AG09309 (cell line): ENCODE results near the gene IGF1R.

Experiments used
- DNase-seq: peaks from one replicate; pipeline ENCODE4 v3.0.0-alpha.2; 2010; ENCODE audit warnings: low read depth
- H3K4me3 ChIP-seq: 2 replicates; pipeline ENCODE4 v1.5.1; 2011; ENCODE audit warnings: mild to moderate bottlenecking, low read depth, low read length, moderate library complexity; ENCODE audit not compliant: control insufficient read depth
- TF ChIP-seq, protein P1 (sequence below): IDR thresholded peaks from 2 replicates; pipeline ENCODE4 v1.5.1; 2011; ENCODE audit warnings: mild to moderate bottlenecking, low read depth, low read length, inconsistent platforms; ENCODE audit not compliant: insufficient read depth, control insufficient read depth; ENCODE audit errors: missing control alignments

The IGF1R gene

DNA sequence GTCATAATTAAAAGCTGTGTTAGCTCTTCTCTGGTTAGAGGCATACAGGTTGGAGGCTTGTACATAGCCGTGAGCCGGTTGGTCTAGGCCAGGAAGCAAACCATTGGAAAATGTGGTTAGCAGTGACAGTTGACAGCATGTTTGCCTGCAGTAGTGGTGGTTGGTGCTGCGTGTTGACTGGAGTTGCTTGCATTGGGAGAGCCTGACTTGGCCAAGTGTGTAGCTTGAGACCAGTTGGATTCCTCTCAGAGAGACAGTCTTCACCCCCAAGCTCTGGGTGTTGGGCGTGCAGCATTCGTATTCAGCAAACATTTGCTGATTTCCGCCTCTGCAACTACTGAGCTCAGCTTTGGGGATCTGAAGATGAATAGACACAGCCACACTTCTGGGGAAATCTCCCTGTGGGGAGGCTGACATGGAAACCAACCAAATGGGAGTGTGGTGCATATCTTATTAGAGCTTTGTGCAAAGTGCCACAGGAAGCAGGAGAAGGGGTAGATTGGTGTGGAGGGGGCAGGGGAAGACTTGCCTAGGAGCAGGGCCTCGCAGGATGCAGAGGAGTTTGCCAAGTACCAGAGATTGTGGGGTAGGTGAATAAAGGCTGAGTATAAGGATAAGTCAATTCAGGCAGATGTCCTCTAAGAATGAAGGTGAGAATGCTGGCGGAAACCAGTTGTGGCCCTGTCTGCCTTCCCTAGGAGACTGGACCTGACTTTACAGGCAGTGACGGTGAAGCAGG lies 83.5 kb downstream of the IGF1R start:
- no peak overlapping the region for H3K4me3 ChIP-seq
- TF ChIP-seq, protein P1, sequence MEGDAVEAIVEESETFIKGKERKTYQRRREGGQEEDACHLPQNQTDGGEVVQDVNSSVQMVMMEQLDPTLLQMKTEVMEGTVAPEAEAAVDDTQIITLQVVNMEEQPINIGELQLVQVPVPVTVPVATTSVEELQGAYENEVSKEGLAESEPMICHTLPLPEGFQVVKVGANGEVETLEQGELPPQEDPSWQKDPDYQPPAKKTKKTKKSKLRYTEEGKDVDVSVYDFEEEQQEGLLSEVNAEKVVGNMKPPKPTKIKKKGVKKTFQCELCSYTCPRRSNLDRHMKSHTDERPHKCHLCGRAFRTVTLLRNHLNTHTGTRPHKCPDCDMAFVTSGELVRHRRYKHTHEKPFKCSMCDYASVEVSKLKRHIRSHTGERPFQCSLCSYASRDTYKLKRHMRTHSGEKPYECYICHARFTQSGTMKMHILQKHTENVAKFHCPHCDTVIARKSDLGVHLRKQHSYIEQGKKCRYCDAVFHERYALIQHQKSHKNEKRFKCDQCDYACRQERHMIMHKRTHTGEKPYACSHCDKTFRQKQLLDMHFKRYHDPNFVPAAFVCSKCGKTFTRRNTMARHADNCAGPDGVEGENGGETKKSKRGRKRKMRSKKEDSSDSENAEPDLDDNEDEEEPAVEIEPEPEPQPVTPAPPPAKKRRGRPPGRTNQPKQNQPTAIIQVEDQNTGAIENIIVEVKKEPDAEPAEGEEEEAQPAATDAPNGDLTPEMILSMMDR, result no peak
- no peak for DNase-seq

DNA sequence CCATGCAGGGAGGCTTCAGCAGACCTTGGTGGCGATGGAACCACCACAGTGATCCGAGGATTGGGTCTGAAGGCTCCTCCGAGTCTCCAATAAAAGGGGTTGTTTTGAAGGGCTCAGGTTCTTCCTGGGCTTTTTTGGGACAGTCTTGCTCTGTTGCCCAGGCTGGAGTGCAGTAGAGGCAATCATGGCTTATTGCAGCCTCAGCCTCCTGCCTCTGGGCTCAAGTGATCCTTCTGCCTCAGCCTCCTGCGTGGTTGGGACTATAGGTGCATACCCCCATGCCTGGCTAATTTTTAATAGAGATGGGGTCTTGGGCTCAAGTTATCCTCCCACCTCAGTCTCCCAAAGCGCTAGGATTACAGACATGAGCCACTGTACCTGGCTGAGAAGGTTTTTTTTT lies 84.8 kb downstream of the IGF1R start:
- DNase-seq, result no peak
- TF ChIP-seq, protein P1, result no peak
- H3K4me3 ChIP-seq, result no peak overlapping the region

DNA sequence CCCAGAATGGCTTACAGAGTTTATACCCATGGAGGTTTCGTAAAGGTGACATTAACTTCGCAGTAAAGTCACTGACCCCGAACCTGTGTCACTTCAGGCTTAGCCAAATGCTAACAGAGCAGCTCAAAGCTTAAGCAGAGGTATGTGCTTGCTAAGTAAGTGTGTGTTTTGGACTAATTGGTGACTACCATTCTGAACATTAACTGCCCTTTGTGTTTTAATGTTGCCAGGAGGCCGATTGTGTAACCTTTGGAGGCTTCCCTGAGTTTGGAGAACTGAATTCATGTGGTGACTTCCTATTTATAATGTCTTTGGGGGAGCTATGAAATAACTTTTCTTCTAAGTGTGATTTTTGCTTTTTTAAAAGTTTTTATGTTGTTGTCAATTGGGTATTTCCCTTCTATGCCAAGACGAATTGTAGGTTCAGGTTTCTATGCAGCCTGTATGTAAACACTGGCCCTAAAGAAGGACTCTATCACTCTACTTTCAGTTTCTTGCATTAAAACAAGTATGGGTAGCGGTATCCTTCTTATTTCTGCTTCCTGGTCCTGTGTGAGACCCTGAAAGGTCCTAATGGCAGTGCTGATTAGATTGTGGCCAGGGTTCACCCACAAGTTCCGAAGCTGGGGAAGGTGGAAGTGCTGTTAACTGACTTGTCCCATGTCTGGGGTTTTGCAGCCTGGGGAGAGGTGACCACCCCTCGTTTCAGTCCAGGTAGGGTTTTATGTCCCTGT lies 86.3 kb downstream of the IGF1R start:
- no peak overlapping the region for H3K4me3 ChIP-seq
- TF ChIP-seq, protein P1, result no peak
- DNase-seq, result no peak

DNA sequence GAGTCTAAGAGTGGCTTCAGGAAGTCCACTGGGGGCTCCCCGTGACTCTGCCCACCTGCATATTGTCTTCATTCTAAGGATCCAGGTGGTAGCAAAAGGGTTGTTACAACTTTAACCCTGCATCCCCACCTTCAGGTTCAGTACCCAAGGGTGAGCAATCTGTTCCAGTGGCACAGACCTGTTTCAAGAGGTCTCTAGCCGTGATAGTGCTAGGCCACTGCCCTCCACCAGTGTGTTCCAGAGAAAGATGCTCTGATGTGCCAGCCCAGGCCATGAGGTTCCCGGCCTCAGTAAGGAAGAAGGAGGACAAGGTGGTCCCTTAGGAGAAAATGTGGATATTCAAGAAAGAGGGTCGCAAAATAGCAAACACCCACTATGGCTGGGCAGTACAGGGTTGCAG lies 87.0 kb downstream of the IGF1R start:
- TF ChIP-seq, protein P1, result no peak
- no peak overlapping the region for H3K4me3 ChIP-seq
- DNase-seq, result no peak

DNA sequence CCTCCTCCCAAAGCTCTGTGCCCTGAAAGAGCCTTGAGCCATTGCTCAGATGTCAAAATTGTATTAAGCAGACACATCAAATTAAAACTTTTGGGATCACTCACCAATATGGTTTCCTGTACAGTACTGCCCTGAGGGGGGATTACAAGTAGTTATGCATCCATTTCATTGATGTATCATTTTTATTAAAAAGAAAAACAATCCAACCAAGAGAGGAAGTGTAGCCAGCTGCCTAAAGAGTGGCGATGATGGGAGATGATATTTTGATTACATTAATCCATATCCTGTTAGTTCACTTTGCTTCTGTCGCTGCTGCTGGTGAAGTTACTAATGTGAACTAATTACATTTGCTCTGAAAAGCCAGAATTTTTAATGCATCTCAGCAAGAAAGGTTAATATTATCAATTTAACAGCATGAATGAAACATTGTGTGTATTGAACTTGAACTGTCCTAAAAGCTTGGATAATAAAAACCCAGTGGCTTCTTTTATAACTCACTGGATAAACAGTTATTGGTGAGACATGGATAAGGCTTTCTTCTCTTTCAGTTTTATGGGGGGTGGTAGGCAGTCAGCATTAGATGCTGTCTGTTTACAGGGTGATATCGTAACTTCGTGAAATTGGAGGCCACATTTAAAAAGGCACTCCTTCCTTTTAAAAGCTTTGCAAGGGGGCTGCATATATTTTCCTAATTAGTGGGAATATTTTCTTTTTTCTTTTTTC lies 87.7 kb downstream of the IGF1R start:
- TF ChIP-seq, protein P1, result no peak
- no peak for DNase-seq
- no peak overlapping the region for H3K4me3 ChIP-seq

DNA sequence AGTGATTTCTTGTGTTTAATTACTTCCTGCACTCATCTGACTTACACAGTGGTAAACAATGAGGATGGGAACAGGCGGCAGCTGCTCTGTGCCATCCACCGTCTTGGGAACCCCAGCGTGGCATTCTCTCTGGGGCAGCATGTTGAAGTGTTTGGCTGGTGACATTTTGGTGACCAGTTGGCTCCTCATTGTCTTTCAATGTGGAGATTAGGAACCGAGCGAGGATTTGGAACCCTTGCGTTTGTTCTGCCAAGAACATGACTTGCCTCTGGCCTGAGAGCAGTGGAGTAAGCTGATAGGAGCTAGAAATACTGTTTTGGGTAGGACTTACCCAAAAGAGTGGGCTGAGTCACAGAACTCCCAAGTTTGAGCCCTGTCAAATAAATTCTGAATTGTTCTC lies 88.8 kb downstream of the IGF1R start:
- no peak overlapping the region for H3K4me3 ChIP-seq
- DNase-seq, result no peak
- TF ChIP-seq, protein P1, result no peak
